Psoas muscle (tissue), 8 donors: ENCODE data around the gene EPHA4. TPM values are rescaled to one million over a fixed set of nuclear protein-coding genes. Genes with fewer than 3 reads are reported as not detected.
"Not testable (repeated sequence)": the region's sequence is repeated elsewhere in the genome, so short reads cannot be mapped to it uniquely, and the experiment has no call there.

Source experiments
- ATAC-seq, 4 donors: fragments of 200-7000 bp; cut with Tn5 transposase; one replicate each; pipeline ENCODE4 v1.9.1; 2020; ENCODE audit warnings: moderate library complexity in 3 of 4, mild to moderate bottlenecking in 2 of 4
- DNase-seq, 2 donors: peaks; one replicate each; pipeline ENCODE4 v3.0.0-alpha.2; 2020
- H3K27ac ChIP-seq: fragments of 200-600 bp; one replicate; pipeline ENCODE4 v1.8.0; 2022
- H3K27me3 ChIP-seq, 3 donors: fragments of 200-600 bp in 1 of 3; one replicate each; pipeline versions ENCODE4 v1.6.1 to v1.8.0; 2013 to 2022; ENCODE audit warnings: low read length in 2 of 3, mild to moderate bottlenecking in 2 of 3, moderate library complexity in 1 of 3; ENCODE audit not compliant: insufficient read depth in 3 of 3
- H3K36me3 ChIP-seq, 2 donors: fragments of 200-600 bp in 1 of 2; one replicate each; pipeline versions ENCODE4 v1.6.1 to v1.8.0; 2013 to 2022; ENCODE audit warnings: low read depth in 1 of 2, mild to moderate bottlenecking in 1 of 2, moderate library complexity in 1 of 2; ENCODE audit not compliant: insufficient read depth in 1 of 2
- H3K4me1 ChIP-seq: fragments of 200-600 bp; one replicate; pipeline ENCODE4 v1.8.0; 2022
- H3K4me3 ChIP-seq: fragments of 200-600 bp; one replicate; pipeline ENCODE4 v1.8.0; 2022; ENCODE audit warnings: mild to moderate bottlenecking
- H3K9me3 ChIP-seq: fragments of 200-600 bp; one replicate; pipeline ENCODE4 v1.8.0; 2022
- WGBS, 3 donors: extraction: QIAGEN DNeasy Blood & Tissue Kit; methylation state at CpG; one replicate each; pipeline versions ENCODE4 v1.1.6 to v1.1.7; 2013; 5-methylcytosine and 5-hydroxymethylcytosine counted together
- intact Hi-C, 2 donors: fragments of 100-400 bp; cut with DNase I; formaldehyde crosslinking; loops; one replicate each; pipeline versions ENCODE4 v1.11.0 to v1.14.2; 2022
- polyA plus RNA-seq, 3 donors: library from polyadenylated mRNA; stranded (reverse); fragments of 200-250 nt; gene quantifications; one replicate each; pipeline ENCODE4 v1.2.3, GENCODE V29; 2013
- total RNA-seq, 4 donors: library from RNA; stranded (reverse); fragmentation: NEBNext Ultra II Directional in 2 of 4; extraction: Animal tissue kit (Norgen Biotek cat#: 25700) in 2 of 4; gene quantifications; one replicate each; pipeline versions ENCODE4 v1.2.1 to v1.2.4, GENCODE V29; 2021 to 2023
- TF ChIP-seq, protein P1 (sequence below): fragments of 200-600 bp; IDR thresholded peaks from one replicate; pipeline ENCODE4 v1.8.0; 2022; ENCODE audit warnings: antibody characterized with exemption
- donor health status: healthy with polysubstance abuse.
- donor health status: DM: no; HTN: no; CAD: no; lungs with moderate emphysema.
- donor health status: Bipolar disorder and iron deficiency.
- donor health status: healthy.
- donor health status: DM: yes; HTN: yes; CAD: no.
- donor health status: DM: no; HTN: no; CAD: no.
- donor health status: DM: no; HTN: no; CAD: no.
- donor health status: DM: yes; HTN: yes; CAD: no.

Gene EPHA4
- total and polyA plus RNA-seq, 7 donors = 0.76 to 6.3 (median 3.8) TPM

DNA sequence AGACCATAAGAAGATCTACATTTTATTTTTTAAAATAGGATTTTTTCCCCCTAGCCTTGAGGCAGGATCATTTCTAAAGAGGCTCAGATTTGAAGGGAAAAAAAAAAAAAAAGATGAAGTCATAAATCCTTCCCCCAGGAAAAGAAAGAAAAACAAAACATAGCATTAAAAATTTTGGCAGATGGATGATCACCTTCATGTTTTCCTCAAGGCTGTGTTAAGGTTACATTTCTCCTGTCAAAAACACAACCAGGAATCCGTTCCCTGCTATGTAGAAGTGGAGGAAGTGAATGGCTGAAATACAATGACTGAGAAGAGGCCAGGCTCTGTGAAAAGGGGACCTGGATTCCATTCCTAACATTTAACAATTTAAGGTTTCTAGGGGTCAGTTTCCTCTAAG is 56.2 kb downstream of the EPHA4 start:
- Histone ChIP-seq H3K36me3 (no peaks in the 10 kb centered on the region), H3K4me3 (no peak overlapping the region), H3K27me3 (no peaks in the 10 kb centered on the region), H3K27ac (no peak overlapping the region), H3K4me1 (peaks cover 16% of the 10 kb centered on the region), H3K9me3 (no peaks in the 10 kb centered on the region)
- intact Hi-C loops = loop anchor here in 1 of 2 donors (5.0 kb wide), 1 partner anchor 291 kb away; no protein-coding TSS in a partner anchor
- no peak for ATAC-seq
- TF ChIP-seq, protein P1, sequence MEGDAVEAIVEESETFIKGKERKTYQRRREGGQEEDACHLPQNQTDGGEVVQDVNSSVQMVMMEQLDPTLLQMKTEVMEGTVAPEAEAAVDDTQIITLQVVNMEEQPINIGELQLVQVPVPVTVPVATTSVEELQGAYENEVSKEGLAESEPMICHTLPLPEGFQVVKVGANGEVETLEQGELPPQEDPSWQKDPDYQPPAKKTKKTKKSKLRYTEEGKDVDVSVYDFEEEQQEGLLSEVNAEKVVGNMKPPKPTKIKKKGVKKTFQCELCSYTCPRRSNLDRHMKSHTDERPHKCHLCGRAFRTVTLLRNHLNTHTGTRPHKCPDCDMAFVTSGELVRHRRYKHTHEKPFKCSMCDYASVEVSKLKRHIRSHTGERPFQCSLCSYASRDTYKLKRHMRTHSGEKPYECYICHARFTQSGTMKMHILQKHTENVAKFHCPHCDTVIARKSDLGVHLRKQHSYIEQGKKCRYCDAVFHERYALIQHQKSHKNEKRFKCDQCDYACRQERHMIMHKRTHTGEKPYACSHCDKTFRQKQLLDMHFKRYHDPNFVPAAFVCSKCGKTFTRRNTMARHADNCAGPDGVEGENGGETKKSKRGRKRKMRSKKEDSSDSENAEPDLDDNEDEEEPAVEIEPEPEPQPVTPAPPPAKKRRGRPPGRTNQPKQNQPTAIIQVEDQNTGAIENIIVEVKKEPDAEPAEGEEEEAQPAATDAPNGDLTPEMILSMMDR = no peak
- DNase-seq = no peak
- 88 to 100% (median 94%) methylated on average over 1 of the region's 1 CpG for WGBS, 3 donors

DNA sequence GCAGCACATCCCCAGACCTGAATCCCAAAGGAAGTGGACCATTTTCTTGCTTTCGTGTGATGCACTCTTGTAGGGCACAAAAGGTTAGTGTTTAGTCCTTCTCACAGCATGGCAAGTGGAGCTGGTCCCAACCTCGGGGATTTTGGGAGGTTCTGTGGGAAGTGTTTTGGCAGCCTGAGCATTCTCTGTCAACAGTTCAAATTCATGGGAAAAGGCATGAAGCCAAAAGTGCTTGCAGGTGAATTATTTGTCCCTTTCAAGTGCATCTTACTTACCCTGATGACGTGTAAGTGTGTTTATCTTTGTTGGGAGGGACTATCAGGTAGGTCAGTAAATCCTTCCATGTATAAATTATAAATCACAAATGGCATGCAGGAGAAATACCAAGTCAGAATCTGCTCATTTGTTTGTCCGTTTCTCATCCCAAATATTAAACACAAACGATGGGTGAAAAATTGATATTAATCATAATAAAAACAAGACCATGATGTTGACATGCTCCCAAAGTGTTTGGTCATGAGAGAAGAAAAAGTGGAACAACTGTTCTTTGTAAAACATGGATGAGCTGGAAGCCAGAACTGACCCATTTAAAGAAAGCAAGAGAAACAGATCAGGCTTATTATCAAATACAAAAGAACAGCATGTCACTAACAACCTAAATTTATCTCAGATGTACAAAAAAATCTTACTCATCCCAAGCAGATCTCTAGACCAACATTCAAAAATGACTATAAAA is 57.6 kb downstream of the EPHA4 start:
- Histone ChIP-seq H3K9me3 (no peaks in the 10 kb centered on the region), H3K4me1 (peaks cover 16% of the 10 kb centered on the region), H3K27me3 (no peaks in the 10 kb centered on the region), H3K36me3 (no peaks in the 10 kb centered on the region), H3K27ac (no peak overlapping the region), H3K4me3 (no peak overlapping the region)
- TF ChIP-seq, protein P1 = no peak
- no peak for ATAC-seq
- WGBS, 3 donors = 49 to 55% (median 54%) methylated on average over 5 of the region's 5 CpGs
- intact Hi-C loops = loop anchor here in 1 of 2 donors (5.0 kb wide), 1 partner anchor 293 kb away; no protein-coding TSS in a partner anchor
- no peak for DNase-seq

DNA sequence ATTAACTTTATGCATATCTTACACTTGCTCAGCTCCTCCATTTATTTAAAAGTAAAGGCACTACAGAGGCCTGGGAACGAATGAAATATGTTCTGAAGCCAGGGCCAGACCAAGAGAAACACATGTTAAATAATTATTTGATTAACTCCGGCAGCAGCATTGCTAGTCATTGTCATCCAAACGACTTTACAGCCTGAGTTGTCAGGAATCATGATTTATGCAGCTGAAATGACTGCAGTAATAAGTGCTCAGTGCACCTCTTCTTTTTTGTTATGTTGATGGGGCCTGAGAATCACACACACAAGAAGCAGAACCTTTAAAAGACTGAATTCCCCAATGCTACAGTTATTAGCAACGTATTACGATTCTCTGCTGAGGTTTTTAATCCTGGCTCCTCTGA is 58.9 kb downstream of the EPHA4 start:
- Histone ChIP-seq H3K27ac (no peak overlapping the region), H3K4me3 (no peak overlapping the region), H3K36me3 (no peaks in the 10 kb centered on the region), H3K27me3 (no peaks in the 10 kb centered on the region), H3K9me3 (no peaks in the 10 kb centered on the region), H3K4me1 (peaks cover 13% of the 10 kb centered on the region)
- intact Hi-C loops = no loop called here
- DNase-seq (no peak), ATAC-seq (no peak)
- WGBS, 3 donors = 72 to 74% (median 74%) methylated on average over 5 of the region's 5 CpGs
- TF ChIP-seq, protein P1 = no peak

DNA sequence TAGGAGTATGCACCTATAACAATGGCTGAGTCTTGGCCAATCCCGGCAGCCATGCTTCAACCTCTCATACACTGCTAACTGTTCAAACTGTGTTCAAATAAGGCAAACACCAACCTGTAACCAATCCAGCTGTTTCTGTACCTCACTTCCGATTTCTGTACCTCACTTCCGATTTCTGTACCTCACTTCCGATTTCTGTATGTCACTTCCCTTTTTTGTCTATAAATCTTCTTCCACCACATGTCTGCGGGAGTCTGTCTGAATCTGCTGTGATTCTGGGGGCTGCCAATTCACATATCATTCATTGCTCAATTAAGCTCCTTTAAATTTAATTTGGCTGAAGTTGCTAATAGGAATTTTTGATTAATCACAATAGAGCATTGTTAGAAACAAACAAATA is 60.8 kb downstream of the EPHA4 start:
- H3K27me3 ChIP-seq, DNase-seq, H3K9me3 ChIP-seq, H3K4me1 ChIP-seq, ATAC-seq, intact Hi-C loops, H3K27ac ChIP-seq, H3K36me3 ChIP-seq, H3K4me3 ChIP-seq: not testable (repeated sequence)
- WGBS, 3 donors = 82 to 84% (median 84%) methylated on average over 5 of the region's 5 CpGs

DNA sequence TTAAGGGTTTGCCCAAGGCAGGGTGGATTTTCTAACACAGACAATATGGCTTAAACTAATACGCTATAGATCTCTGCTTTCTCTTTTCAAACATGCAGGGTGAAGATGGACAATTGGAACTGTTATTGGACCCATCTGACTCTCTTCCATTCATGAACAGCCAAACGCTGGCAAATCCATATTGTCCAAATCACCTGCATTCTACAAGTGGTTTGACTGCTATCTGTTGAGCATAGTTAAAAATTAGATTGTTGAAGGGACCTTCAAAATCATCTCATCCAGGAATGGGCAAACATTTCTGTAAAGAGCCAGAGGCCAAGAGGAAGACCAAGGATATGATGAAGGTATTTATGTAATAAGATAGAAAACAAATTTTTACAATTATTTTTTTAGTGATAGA is 65.6 kb downstream of the EPHA4 start:
- WGBS, 3 donors = 93 to 99% (median 96%) methylated on average over 2 of the region's 2 CpGs
- Histone ChIP-seq H3K27me3 (no peaks in the 10 kb centered on the region), H3K4me3 (no peak overlapping the region), H3K9me3 (no peaks in the 10 kb centered on the region), H3K27ac (no peak overlapping the region), H3K4me1 (peaks cover 4% of the 10 kb centered on the region), H3K36me3 (no peaks in the 10 kb centered on the region)
- intact Hi-C loops = no loop called here
- no peak for ATAC-seq
- TF ChIP-seq, protein P1 = no peak
- DNase-seq = no peak
